ENCODE data around the gene IL25.
"Not testable (repeated sequence)": the region's sequence is repeated elsewhere in the genome, so short reads cannot be mapped to it uniquely, and the experiment has no call there.

The IL25 gene

DNA sequence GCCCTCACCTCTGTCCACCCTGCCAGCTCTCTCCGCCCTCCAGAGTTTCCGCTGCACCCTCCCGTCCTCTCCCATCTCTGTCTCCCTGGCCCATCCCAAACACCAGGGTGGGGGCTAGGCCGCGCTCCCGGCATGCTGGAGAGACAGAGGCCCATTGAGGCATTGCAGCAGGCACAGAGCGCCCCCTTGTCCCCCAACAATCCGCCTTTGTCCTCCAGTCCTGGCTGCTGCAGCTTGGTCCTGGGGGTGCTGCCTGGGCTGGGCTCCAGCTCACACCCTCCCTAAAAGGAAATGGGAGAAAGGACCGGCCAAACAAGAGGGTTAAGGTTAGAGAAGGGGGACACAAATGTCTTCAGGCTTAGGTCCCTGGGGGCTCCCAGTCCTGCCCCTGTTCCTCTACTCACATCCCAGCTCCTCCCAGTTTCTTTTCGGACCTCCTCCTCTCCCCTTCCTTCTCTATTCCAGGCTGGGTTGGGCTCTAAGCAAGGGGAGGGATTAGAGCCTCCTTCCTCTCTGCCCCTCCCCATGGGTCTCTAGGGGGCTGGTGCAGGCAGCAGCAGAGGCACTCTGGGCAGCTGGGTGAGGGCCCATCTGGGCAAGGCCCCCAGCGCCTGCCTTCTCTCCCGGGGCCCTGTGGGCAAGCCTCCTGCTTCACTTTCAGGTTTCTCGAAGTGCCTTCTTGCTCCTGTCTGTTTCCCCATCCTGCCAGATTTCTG, 4.0 kb downstream of the IL25 start, which contains the start of gene CMTM5:
TSS of gene CMTM5 (plus strand) at position 565 of the 716 bp plus-strand sequence. CDS start 206 bp downstream, outside the sequence.
- no peak for DNase-seq

DNA sequence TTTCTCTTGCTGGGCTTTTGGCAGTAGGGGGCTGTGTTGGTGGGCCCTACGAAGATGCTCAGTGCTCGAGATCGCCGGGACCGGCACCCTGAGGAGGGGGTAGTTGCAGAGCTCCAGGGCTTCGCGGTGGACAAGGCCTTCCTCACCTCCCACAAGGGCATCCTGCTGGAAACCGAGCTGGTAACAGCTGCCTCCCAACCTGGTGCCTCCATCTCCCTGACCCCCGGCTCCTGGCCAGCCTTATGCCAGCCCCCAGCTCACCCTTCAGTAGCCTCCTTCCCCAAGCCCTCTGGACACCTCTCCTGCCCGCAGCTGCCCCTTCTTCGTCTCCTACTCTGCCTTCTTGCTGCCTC, 4.6 kb downstream of the IL25 start:
- DNase-seq = no peak

DNA sequence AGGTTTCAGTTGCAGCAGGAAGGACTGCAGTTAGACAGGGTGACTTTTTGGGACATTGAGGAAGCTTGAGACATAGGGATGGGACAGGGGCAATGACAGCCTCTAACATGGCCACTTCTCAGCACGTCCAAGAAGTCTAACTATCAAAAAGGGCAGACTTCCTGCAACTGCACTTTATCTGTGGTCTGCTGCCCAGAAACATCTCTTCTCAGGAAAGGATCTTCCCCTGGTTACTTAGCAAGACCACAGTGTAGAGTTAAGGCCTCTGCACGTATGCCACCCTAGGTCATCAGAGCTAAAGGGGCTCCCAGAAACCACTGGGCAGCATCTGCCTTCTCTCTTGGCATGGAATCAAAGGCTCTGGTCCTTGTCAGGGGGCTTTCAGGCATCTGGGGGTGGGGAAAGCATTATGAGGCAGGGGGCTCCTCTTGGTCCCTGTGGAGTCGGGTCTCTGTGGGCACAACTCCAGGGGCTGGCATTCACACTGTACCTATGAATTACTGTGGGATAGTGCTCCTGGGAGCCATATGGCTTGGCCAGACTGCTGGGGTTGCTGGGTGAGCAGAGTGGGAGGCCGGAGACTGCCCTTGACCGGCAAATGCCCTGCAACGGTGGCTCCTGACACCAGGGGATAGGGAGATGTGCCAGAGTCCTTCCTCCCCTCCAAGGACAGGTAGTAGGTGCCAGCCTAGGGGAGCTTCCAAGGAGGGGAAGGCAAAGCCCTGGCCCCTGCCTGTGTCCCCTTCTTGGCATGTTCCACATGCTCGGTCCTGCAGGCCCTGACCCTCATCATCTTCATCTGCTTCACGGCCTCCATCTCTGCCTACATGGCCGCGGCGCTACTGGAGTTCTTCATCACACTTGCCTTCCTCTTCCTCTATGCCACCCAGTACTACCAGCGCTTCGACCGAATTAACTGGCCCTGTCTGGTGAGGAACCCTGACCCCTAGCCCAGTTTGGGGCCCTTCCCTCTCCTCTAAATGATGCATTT, 5.3 kb downstream of the IL25 start:
- no peak for DNase-seq

DNA sequence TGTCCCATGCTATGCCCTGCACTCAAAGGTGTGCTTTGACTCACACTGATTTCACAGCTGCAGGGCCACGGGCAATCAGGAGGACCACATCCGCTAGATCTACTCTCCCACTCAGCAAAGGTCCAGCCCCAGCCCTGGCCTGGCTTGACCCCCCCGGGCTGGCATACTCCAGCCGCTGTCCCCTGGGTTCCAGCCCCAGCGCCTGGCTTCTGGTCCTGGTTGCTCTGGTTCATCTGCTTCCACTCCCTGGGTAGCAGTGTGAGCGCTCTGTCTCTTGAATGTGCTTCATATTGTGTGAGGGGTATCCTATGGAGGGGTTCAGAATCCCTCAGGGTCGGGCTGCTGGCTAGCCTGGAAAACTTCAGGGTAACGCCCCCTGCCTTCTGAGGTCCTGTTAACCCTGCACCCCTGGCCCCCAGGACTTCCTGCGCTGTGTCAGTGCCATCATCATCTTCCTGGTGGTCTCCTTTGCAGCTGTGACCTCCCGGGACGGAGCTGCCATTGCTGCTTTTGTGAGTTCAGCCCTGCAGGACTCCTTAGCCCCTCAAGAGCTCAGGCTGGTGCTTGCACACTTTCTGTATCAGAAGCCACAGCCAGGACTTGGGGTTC, 6.1 kb downstream of the IL25 start:
- no peak for DNase-seq

DNA sequence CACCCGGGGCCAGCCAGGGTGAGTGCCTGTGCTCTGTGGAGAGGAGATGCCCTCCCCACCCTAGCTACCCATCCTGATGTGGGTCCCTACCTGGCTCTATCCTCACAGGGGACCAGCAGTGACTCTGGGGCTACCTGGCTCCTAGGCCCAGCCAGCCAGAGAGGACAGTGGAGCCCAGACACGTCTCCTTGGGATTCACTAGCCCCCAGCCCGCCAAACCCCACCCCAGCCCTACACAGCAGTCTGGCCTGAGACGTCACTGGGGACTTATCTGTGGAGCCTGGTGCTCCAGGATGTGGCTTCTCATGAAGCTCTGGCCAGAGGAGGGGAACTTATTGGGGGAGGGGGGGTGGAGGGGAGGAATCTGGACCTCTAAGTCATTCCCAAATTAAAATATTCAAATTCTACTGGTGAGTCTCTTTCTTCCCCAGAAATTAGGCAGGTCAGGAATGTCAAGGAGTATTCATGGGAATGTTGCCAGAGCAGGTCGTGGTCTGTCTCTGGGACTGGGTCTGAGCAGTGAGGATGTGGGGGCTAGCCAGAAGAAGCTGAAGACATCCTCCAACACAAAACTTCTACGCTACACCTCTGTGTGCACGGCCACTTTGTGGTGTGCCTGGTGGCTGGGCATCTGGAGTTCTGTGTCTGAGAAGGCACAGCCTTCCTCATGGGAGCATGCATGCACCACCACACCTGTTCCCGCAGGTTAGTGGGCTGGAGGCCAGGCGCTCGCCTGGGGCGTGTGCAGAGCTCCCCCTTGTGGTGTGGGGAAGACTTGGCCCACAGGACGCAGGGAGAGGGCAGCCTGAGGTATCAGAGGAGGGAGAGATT, 7.0 kb downstream of the IL25 start:
- DNase-seq = peak; percentile 71

DNA sequence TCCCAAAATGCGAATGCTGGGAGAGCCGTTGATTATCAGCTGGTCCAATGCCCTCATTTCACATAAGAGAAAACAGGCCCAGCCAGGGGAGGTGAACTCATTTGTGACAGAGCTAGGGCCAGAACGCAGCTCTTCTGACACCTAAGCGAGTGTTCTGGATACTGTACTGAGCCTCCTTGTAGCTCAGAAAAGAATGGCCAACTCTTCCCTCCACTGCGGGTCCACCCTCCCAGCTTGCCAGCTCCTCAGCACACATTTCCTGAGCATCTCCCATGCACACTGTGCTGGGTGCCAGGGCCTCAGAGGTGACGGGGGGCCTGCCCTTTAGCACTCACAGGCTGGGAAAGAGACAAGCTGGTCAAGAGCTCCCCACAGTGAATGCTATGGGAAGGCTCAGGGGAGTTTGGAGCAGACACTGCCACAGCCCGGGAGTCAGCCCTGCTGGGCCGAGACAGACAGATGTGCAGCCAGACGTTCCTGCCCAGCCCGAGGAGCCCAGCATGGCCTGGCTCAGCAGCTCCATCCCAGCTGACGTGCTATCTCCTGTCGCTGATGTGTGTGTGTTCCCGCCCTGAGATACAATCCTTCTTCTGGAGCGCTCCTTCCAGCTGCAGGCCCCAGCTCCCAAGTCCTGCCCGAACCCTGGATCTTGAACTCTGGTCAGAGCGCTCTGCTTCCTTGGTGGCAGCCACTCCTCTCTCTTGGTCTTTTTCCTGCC, 7.7 kb downstream of the IL25 start:
- no peak for DNase-seq

DNA sequence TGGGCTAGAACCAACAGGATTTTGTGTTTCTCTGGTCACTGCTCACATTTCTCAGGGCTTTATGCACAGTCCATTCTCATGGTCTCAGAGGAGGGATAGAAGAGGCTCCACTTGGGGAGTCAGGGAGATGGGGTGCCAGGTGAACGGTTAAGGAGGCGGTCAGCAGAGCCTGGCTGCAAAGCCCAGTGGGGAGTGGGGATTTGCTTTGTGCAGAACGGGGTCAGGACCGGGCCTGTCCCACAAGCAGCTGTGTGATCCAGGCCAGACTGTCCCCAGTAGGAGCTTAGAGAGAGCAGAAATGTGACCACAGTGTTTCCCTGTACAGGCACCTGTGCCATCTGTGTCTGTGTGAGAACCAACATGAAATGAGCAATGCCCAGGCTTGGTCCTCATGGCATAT, 8.4 kb downstream of the IL25 start:
- DNase-seq = no peak

DNA sequence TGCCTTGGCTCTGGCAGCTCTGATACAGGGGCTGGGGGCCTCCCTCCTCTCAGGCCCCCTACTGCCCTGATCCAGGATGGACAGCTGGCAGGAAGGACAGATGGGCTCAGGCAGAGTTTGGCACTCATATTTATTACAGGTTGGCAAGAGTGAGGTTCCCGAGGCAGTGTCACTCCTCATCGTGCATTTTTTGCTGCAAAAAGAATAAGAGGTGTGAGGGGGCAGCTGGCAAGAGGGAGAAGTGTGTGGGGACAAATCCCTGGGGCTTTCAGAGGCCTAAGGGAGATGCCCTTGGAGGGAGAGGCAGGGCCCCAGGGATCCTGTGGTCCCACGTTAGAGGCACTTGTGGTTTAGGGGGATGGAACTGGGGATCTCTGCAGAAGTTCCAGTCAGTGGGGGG, 9.3 kb downstream of the IL25 start:
- no peak for DNase-seq

DNA sequence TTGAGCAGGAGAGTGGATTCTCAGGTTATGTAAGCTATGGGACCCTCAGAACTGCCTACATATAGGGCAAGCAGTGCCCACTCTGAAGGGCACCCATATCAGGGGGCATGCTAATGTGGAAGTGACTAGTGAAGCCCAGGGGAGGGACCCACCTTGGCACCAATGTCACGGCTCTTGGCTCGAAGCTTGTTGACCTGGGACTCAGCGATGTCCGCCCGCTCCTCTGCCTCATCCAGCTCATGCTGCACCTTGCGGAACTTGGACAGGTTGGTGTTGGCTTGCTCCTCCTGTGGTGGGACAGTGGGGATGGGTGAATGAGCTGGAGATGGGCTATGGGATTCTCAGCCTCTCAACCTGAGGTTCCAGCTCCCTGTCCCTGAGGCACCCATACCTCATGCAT, 9.7 kb downstream of the IL25 start:
- DNase-seq = no peak

DNA sequence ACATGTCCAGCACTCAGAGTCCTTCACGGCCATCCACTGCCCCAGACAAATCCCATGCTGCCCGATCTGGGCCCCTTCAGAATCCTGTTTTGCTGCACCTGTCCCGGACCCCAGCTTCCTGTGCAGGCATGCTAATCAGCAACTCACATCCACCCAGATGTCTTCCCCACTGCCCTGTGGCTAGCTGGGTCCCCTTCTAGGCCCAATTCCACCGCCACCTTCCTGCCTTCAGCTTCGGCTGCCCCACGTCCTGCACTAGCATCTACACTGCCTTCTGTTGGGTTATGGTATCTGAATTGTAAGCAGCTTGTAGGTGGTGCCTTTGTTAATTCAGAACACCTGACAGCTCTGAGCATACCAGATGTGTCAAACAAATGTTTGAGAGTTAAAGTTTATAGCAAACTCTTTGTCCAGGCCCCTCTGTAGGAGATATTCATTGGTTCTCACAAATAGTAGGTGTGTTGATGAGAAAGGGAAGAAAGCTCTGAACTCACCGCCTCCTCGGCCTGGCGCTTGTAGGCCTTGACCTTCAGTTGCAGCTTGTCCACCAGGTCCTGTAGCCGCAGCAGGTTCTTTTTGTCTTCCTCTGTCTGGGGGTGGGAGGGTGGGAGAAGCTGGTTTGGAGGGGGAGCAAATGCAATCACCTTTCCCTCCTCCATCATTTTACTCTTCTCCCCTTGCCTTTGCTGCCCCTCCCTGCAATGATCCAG, 10.3 kb downstream of the IL25 start:
- no peak for DNase-seq

DNA sequence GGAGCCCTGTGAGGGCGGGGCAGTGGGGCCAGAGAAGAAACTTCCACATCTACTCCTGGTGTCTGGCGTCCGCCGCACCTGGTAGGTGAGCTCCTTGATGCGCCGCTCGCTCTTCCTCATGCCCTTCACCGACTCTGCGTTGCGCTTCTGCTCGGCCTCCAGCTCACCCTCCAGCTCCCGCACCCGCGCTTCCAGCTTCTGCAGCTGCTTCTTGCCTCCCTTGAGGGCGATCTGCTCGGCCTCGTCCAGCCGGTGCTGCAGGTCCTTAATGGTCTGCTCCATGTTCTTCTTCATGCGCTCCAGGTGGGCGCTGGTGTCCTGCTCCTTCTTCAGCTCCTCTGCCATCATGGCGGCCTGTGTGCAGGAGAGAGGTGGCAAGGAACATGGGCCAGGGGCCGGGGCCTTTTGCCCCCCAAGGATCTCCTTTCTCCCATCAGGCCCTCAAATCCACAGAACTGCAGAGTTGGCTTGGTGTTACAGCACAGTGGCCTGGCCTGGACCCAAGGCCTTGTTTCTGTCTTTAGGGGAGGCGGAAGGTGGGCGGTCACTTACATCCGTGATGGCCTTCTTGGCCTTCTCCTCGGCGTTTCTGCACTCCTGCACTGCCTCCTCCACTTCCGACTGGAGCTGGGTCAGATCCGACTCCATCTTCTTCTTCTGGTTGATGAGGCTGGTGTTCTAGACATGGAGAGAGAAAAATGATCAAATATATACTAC, 11.9 kb downstream of the IL25 start:
- DNase-seq = no peak

DNA sequence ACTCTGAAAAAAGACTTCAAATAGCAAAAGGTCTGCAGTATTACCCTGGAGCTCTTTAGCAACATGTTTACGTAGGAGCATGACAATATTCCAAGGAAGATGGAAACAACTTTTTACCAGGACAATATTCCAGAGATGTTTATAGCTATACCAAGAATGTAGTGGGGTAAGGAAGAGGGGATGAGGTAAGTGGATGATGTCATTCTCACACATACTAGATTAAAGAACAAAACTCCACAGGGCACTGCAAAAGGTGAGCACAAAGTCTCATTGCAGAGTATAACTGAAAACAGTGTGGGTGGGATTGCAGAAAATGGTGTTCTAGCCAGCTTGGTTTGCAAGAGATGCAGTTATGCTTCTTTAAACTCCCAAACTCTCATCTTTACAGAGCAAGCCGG, 12.6 kb downstream of the IL25 start:
- no peak for DNase-seq

DNA sequence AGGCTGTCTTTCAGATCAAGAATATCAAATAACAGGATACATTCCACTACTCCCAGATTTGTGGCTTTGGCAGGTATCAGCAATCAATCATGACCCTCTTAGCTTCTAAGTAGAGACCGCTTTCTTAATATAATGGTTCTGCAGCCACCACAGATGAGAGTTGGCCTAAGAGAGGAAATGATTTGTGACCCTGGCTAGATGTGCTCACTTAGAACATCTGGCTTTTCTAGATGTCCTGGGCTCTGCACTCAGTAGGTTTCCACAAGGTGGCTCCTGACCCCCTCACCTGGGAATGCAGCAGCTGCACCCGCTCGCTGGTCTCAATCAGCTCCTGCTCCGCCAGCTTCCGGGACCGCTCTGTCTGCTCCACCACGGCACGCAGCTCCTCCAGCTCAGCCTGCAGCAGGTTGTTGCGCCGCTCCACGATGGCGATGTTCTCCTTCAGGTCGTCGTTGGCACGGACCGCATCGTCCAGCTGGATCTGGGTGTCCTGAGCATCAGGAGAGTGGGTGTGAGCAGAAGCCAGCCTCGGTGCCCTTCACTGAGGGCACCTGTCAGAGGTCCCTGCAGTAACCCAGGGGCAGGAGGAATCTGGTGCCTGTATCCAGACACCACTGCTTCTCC, 13.1 kb downstream of the IL25 start:
- DNase-seq = no peak

DNA sequence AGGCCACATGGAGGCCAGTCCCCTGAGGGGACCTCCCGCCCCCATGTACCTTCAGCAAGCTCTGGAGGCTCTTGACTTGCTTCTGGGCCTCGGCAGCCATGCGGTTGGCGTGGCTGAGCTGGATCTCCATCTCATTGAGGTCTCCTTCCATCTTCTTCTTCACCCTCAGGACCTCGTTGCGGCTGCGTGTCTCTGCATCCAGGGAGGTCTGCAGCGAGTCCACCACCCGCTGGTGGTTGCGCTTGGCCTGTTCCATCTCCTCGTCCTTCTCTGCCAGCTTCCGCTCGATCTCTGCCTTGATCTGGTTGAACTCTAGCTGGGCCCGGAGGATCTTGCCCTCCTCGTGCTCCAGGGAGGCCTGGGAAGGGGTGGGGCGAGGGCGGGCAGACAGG, 13.7 kb downstream of the IL25 start:
- DNase-seq = not testable (repeated sequence)

DNA sequence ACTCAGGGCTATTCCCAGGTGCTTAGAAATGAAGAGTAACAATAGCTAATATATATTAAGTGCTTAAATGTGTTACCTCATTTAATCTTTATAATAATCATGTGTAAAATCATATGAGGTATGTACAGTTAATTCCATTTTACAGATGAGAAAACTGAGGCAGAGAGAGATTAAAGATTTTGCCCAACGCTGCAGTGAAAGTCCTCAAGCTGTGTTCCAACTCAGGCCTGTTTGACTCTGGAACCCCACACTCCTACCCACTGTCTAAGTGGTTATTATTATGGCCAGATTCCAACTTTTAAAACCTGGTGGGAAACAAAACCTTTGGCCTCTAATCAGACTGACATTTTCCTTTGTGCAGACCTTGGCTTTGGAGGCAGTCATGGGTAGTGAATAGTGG, 14.4 kb downstream of the IL25 start:
- DNase-seq = no peak

DNA sequence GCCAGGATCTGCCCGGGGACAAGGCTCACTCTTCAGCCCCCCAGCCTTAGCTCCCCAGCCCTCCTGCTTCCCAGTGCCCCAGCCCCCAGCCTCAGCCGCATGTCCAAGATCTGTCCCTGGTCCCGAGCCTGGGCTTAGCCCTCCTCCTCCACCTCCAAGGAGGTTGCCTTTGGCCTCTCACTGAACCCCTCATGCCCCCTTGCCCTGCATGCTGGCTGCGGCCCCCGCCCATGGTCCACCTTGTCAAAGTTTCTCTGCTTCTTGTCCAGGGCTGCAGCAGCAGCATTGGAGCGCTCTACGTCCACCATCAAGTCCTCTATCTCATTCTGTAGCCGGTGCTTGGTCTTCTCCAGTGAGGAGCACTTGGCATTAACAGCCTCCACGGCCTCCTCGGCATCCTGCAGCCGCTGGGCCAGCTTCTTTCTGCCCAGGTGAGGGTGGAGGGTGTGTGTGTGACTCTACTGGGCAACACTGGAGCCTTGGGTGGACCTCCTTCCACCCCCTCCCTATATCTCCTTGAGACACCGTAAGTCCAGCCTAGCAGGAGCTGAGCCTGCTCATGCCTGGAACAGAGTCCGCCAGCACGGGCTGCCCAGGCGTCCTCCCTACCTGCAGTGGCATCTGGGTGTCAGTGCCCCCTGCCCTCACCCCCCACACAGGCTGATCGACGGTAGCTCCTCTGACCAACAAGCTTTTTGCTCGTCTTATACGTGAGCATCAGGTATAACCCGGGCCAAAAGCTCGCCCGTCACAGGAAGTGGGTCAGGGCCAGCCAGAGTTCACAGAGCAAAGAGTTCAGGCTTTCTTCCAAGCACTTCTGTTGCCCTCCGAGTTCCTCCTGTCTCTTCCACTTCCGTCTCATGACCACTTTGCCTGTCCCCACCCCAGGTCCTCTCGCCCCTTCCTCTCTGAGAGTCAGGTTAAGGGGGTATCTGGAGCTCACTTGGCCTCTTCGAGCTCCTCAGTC, 15.6 kb downstream of the IL25 start:
- DNase-seq = no peak

DNA sequence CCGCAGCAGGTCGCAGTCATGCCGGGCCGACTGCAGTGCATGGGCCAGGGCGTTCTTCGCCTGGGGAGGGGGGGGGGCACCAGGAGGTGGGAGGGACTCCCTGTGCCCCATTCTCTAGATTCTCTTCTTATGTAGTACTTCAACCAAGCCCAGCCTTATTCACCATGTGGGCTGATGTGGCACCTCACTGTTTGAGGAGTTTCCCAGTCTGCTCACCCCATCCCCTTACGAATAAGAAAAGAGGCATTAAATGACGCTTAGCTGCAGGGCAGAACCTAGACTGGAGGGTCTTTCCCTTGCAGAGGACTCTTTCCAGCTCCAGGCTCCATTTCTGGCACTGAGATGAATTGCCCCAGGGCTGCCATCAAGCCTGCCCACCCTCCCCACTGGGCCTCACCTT, 16.4 kb downstream of the IL25 start:
- DNase-seq = no peak

DNA sequence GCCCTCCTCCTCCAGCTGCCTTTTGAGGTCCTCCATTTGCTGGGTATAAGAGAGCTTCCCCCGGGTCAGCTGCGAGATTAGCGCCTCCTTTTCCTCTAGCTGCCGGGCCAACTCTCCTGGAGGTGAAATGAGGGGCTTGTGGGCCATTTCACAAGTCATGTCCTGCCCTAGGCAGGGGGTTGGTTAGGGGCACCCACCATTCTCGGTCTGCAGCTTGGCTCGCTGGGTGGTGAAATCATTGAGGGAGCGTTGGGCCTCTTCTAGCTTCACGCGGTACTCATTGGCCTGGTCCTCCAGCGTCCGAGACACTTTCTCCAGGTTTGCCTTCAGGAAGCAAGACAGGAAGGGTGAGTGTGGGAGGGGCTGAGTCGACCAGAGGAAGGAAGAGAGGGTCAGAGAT, 16.8 kb downstream of the IL25 start:
- DNase-seq = no peak

DNA sequence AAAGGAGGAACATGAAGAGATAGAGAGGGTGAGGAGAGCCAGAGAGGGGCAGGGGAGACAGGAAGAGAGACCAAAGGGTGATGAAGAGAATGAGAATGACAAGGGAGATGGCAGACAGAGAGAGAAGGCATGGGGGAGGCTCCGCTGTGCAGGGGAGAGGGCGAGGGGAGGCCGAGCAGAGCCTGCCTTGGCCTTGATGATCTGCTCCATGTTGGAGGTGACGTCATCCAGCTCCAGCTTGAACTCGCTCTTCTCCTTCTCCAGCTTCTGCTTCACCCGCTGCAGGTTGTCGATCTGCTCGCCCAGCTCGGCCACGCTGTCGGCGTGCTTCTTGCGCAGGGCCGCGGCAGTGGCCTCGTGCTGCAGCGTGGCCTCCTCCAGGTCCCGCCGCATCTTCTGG, 17.3 kb downstream of the IL25 start:
- not testable (repeated sequence) for DNase-seq
